ENCODE data around the gene SELE.

SELE gene

DNA sequence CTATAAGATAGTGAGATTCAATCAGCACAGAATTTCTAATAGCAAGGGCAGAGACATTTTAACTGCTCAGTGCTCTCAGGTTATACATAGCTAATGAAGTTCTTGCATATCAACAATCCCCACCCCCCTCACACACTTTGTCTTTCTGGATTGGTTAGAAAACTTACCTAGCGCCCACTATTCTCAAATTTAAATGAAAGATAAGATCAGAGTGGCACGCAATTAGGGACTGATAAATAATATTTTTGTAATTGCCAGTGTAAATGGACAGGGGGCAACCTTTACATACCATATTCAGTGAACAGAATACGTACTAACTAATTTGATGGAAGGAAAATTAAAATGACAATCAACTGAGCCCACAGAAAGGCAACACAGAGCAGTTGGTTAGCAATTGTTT, 34.2 kb downstream of the SELE start:
- peak overlapping the region; percentile 92 for H3K9ac ChIP-seq (ENCODE audit: low read depth, low read length, poor library complexity, severe bottlenecking)
- H3K79me2 ChIP-seq (ENCODE audit: insufficient read depth, low read length) = peaks cover 41% of the 10 kb centered on the region
- no peaks in the 10 kb centered on the region for H3K27me3 ChIP-seq (ENCODE audit: insufficient read depth, low read length, poor library complexity, severe bottlenecking)
- peaks cover 97% of the 10 kb centered on the region for H3K4me1 ChIP-seq (ENCODE audit: insufficient read depth, low read length, poor library complexity, severe bottlenecking)
- H3K4me2 ChIP-seq (ENCODE audit: low read depth, low read length, poor library complexity, severe bottlenecking) = peak overlapping the region; percentile 91
- H3K9me2 ChIP-seq (replicated peaks; ENCODE audit: low read depth, low read length) = no peaks in the 10 kb centered on the region
- peaks cover 33% of the 10 kb centered on the region for H3K36me3 ChIP-seq (ENCODE audit: insufficient read depth, low read length)
- H3F3A ChIP-seq (ENCODE audit: low read depth) = peaks cover 56% of the 10 kb centered on the region
- no peaks in the 10 kb centered on the region for H3K9me3 ChIP-seq (ENCODE audit: insufficient read depth, low read depth, low read length)
- H3K4me3 ChIP-seq (ENCODE audit: low read length, poor library complexity, severe bottlenecking) = peak overlapping the region; percentile 50
- TF ChIP-seq, protein P1, sequence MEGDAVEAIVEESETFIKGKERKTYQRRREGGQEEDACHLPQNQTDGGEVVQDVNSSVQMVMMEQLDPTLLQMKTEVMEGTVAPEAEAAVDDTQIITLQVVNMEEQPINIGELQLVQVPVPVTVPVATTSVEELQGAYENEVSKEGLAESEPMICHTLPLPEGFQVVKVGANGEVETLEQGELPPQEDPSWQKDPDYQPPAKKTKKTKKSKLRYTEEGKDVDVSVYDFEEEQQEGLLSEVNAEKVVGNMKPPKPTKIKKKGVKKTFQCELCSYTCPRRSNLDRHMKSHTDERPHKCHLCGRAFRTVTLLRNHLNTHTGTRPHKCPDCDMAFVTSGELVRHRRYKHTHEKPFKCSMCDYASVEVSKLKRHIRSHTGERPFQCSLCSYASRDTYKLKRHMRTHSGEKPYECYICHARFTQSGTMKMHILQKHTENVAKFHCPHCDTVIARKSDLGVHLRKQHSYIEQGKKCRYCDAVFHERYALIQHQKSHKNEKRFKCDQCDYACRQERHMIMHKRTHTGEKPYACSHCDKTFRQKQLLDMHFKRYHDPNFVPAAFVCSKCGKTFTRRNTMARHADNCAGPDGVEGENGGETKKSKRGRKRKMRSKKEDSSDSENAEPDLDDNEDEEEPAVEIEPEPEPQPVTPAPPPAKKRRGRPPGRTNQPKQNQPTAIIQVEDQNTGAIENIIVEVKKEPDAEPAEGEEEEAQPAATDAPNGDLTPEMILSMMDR (conservative IDR thresholded peaks at IDR 0.05; ENCODE audit: low read length) = peak; percentile 34
- TF ChIP-seq EZH2phosphoT487 (IDR thresholded peaks at IDR 0.05; ENCODE audit: borderline replicate concordance) = no peak
- no peak overlapping the region for H2AFZ ChIP-seq (ENCODE audit: low read length)
- no peaks in the 10 kb centered on the region for H4K20me1 ChIP-seq (ENCODE audit: insufficient read depth, low read length, poor library complexity, severe bottlenecking)

DNA sequence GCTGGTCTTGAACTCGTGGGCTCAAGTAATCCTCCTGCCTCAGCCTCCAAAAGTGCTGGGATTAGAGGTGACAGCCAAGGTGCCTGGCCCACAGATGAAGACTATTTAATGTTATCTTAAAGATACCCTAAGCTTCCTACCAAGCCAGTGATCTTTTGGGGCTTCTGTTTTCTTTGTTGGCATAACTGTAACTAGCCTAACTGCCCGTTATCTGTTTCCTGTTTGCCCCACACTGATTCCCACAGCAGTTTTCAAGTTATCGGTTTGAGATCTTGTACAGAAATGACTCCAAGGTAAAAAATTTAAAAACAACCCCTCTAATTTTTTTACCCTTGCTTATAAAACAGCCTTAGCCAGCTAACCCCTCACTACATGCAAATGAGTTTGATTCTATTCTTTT, 34.9 kb downstream of the SELE start:
- peaks cover 27% of the 10 kb centered on the region for H3K36me3 ChIP-seq (ENCODE audit: insufficient read depth, low read length)
- TF ChIP-seq EZH2phosphoT487 (IDR thresholded peaks at IDR 0.05; ENCODE audit: borderline replicate concordance) = no peak
- TF ChIP-seq, protein P1 (conservative IDR thresholded peaks at IDR 0.05; ENCODE audit: low read length) = no peak
- H3K9me2 ChIP-seq (replicated peaks; ENCODE audit: low read depth, low read length) = no peaks in the 10 kb centered on the region
- H3K27me3 ChIP-seq (ENCODE audit: insufficient read depth, low read length, poor library complexity, severe bottlenecking) = no peaks in the 10 kb centered on the region
- no peak overlapping the region for H2AFZ ChIP-seq (ENCODE audit: low read length)
- peak overlapping the region; percentile 92 for H3K9ac ChIP-seq (ENCODE audit: low read depth, low read length, poor library complexity, severe bottlenecking)
- H3K4me3 ChIP-seq (ENCODE audit: low read length, poor library complexity, severe bottlenecking) = peak overlapping the region; percentile 50
- H3K9me3 ChIP-seq (ENCODE audit: insufficient read depth, low read depth, low read length) = no peaks in the 10 kb centered on the region
- peaks cover 95% of the 10 kb centered on the region for H3K4me1 ChIP-seq (ENCODE audit: insufficient read depth, low read length, poor library complexity, severe bottlenecking)
- H3K4me2 ChIP-seq (ENCODE audit: low read depth, low read length, poor library complexity, severe bottlenecking) = peak overlapping the region; percentile 91
- peaks cover 61% of the 10 kb centered on the region for H3F3A ChIP-seq (ENCODE audit: low read depth)
- H4K20me1 ChIP-seq (ENCODE audit: insufficient read depth, low read length, poor library complexity, severe bottlenecking) = no peaks in the 10 kb centered on the region
- H3K79me2 ChIP-seq (ENCODE audit: insufficient read depth, low read length) = peaks cover 33% of the 10 kb centered on the region

DNA sequence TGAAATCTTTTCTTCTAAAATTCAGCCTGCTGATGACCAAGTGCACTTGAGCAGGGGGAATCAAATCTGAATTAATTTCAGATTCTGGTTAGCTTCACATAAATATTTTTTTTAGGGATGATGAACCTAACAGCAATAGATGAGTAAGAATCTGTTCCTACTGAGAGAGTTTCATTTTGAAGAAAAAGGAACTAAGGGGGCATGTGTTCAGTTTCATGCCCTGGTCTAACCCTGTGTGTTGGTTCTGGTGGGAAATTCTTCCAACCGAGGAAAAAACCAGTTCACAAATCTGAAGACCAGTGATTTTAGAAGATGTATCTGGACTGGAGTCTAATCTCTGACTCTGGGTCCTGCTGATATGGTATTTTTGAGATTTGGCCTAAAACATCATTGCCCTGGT, 36.1 kb downstream of the SELE start:
- Histone ChIP-seq H3K9me2 (replicated peaks; ENCODE audit: low read depth, low read length) (no peaks in the 10 kb centered on the region), H2AFZ (ENCODE audit: low read length) (no peak overlapping the region), H3K36me3 (ENCODE audit: insufficient read depth, low read length) (peaks cover 14% of the 10 kb centered on the region; the same call in 1 of the 2 replicates), H3F3A (ENCODE audit: low read depth) (peaks cover 71% of the 10 kb centered on the region), H3K9me3 (ENCODE audit: insufficient read depth, low read depth, low read length) (no peaks in the 10 kb centered on the region), H3K4me3 (ENCODE audit: low read length, poor library complexity, severe bottlenecking) (peak overlapping the region; percentile 31), H3K4me2 (ENCODE audit: low read depth, low read length, poor library complexity, severe bottlenecking) (peak overlapping the region; percentile 91), H4K20me1 (ENCODE audit: insufficient read depth, low read length, poor library complexity, severe bottlenecking) (no peaks in the 10 kb centered on the region), H3K27me3 (ENCODE audit: insufficient read depth, low read length, poor library complexity, severe bottlenecking) (no peaks in the 10 kb centered on the region), H3K79me2 (ENCODE audit: insufficient read depth, low read length) (peaks cover 21% of the 10 kb centered on the region), H3K9ac (ENCODE audit: low read depth, low read length, poor library complexity, severe bottlenecking) (peak overlapping the region; percentile 75), H3K4me1 (ENCODE audit: insufficient read depth, low read length, poor library complexity, severe bottlenecking) (peaks cover 95% of the 10 kb centered on the region)
- TF ChIP-seq, protein P1 (conservative IDR thresholded peaks at IDR 0.05; ENCODE audit: low read length) = no peak
- no peak for TF ChIP-seq EZH2phosphoT487 (IDR thresholded peaks at IDR 0.05; ENCODE audit: borderline replicate concordance)
